ENCODE results near the gene AUH. TPM values are rescaled to one million over a fixed set of nuclear protein-coding genes. Genes with fewer than 3 reads are reported as not detected.

AUH gene
- total RNA-seq, 1 donor from 2014 or later, result 62.6 TPM

- no peak overlapping the region for H3K4me3 Mint-ChIP-seq (ENCODE audit: low read depth)
Measured at GRCh38 chr9:91321691-91322090, 40.0 kb downstream of the AUH start.

GRCh38 chr9:91320299-91320698, 41.4 kb downstream of the AUH start:
- no peaks in the 10 kb centered on the region for H3K27me3 Mint-ChIP-seq (ENCODE audit: low read depth)
- H3K4me3 Mint-ChIP-seq (ENCODE audit: low read depth), result no peak overlapping the region
- no peak overlapping the region for H3K27ac Mint-ChIP-seq
- intact Hi-C loops (cut with micrococcal nuclease), result no loop called here
- no peak for DNase-seq (ENCODE audit: low spot score)
- H3K9me3 Mint-ChIP-seq, result no peaks in the 10 kb centered on the region
- H3K36me3 Mint-ChIP-seq (ENCODE audit: low read depth), result peaks cover 89% of the 10 kb centered on the region
- peaks cover 39% of the 10 kb centered on the region for H3K4me1 Mint-ChIP-seq (ENCODE audit: low read depth)

More at GRCh38 chr9:91321691-91322090, 40.0 kb downstream of the AUH start:
- Mint-ChIP-seq H3K27me3 (ENCODE audit: low read depth) (no peaks in the 10 kb centered on the region), H3K36me3 (ENCODE audit: low read depth) (peaks cover 89% of the 10 kb centered on the region), H3K4me1 (ENCODE audit: low read depth) (peaks cover 34% of the 10 kb centered on the region), H3K9me3 (peaks cover under 1% of the 10 kb centered on the region), H3K27ac (no peak overlapping the region)
- intact Hi-C loops (cut with micrococcal nuclease), result no loop called here
- no peak for DNase-seq (ENCODE audit: low spot score)

GRCh38 chr9:91316093-91316492, 45.6 kb downstream of the AUH start:
- Mint-ChIP-seq H3K27me3 (ENCODE audit: low read depth) (no peaks in the 10 kb centered on the region), H3K9me3 (no peaks in the 10 kb centered on the region), H3K27ac (peak overlapping the region; percentile 4), H3K4me3 (ENCODE audit: low read depth) (no peak overlapping the region), H3K36me3 (ENCODE audit: low read depth) (peaks cover 82% of the 10 kb centered on the region), H3K4me1 (ENCODE audit: low read depth) (peaks cover 35% of the 10 kb centered on the region)
- intact Hi-C loops (cut with micrococcal nuclease), result no loop called here
- no peak for DNase-seq (ENCODE audit: low spot score)

DNA sequence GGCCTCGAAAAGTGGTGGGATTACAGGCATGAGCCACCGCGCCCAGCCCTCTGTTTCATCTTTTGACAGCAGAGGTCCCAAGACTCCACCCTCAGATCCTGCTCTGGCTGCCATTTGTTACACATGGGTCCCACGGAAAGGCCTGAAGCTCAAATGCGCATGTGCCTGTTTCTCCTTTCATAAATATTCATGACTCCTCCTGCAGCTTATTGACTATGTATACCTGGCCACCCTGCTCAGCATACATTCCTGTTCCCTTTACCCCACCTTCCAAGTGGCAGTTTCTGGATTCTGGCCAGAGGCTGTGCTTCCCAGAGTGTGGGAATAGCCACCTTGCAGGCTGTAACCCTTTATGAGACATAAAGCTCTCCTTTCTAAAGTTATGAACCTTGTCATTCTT, 46.5 kb downstream of the AUH start:
- Mint-ChIP-seq H3K9me3 (no peaks in the 10 kb centered on the region), H3K27me3 (ENCODE audit: low read depth) (no peaks in the 10 kb centered on the region), H3K4me1 (ENCODE audit: low read depth) (peaks cover 37% of the 10 kb centered on the region), H3K4me3 (ENCODE audit: low read depth) (no peak overlapping the region), H3K27ac (no peak overlapping the region), H3K36me3 (ENCODE audit: low read depth) (peaks cover 82% of the 10 kb centered on the region)
- intact Hi-C loops (cut with micrococcal nuclease), result no loop called here
- no peak for DNase-seq (ENCODE audit: low spot score)

- Mint-ChIP-seq H3K4me3 (ENCODE audit: low read depth) (no peak overlapping the region), H3K27me3 (ENCODE audit: low read depth) (no peaks in the 10 kb centered on the region)
- intact Hi-C loops (cut with micrococcal nuclease), result no loop called here
Measured at GRCh38 chr9:91312717-91313325, 48.9 kb downstream of the AUH start.

GRCh38 chr9:91310037-91310436, 51.7 kb downstream of the AUH start:
- intact Hi-C loops (cut with micrococcal nuclease), result no loop called here
- peaks cover 50% of the 10 kb centered on the region for H3K4me1 Mint-ChIP-seq (ENCODE audit: low read depth)
- H3K9me3 Mint-ChIP-seq, result no peaks in the 10 kb centered on the region
- H3K27ac Mint-ChIP-seq, result peak overlapping the region; percentile 22
- no peak for DNase-seq (ENCODE audit: low spot score)
- peaks cover 76% of the 10 kb centered on the region for H3K36me3 Mint-ChIP-seq (ENCODE audit: low read depth)
- H3K27me3 Mint-ChIP-seq (ENCODE audit: low read depth), result no peaks in the 10 kb centered on the region
- no peak overlapping the region for H3K4me3 Mint-ChIP-seq (ENCODE audit: low read depth)

More at GRCh38 chr9:91312717-91313325, 48.9 kb downstream of the AUH start:
- Mint-ChIP-seq H3K36me3 (ENCODE audit: low read depth) (peaks cover 76% of the 10 kb centered on the region), H3K27ac (no peak overlapping the region), H3K4me1 (ENCODE audit: low read depth) (peaks cover 34% of the 10 kb centered on the region), H3K9me3 (no peaks in the 10 kb centered on the region)
- no peak for DNase-seq (ENCODE audit: low spot score)

GRCh38 chr9:91308191-91308590, 53.5 kb downstream of the AUH start:
- no peak for DNase-seq (ENCODE audit: low spot score)
- Mint-ChIP-seq H3K4me1 (ENCODE audit: low read depth) (peaks cover 55% of the 10 kb centered on the region), H3K27me3 (ENCODE audit: low read depth) (no peaks in the 10 kb centered on the region), H3K36me3 (ENCODE audit: low read depth) (peaks cover 79% of the 10 kb centered on the region), H3K9me3 (no peaks in the 10 kb centered on the region), H3K4me3 (ENCODE audit: low read depth) (no peak overlapping the region), H3K27ac (peak overlapping the region; percentile 66)
- intact Hi-C loops (cut with micrococcal nuclease), result no loop called here

GRCh38 chr9:91307279-91307678, 54.4 kb downstream of the AUH start:
- intact Hi-C loops (cut with micrococcal nuclease), result loop anchor here (2.0 kb wide), 1 partner anchor 34 kb away; no protein-coding TSS in a partner anchor
- no peak overlapping the region for H3K4me3 Mint-ChIP-seq (ENCODE audit: low read depth)
- no peak for DNase-seq (ENCODE audit: low spot score)
- no peak overlapping the region for H3K27ac Mint-ChIP-seq
- H3K27me3 Mint-ChIP-seq (ENCODE audit: low read depth), result no peaks in the 10 kb centered on the region
- H3K36me3 Mint-ChIP-seq (ENCODE audit: low read depth), result peaks cover 75% of the 10 kb centered on the region
- peaks cover 52% of the 10 kb centered on the region for H3K4me1 Mint-ChIP-seq (ENCODE audit: low read depth)
- H3K9me3 Mint-ChIP-seq, result no peaks in the 10 kb centered on the region

- Mint-ChIP-seq H3K36me3 (ENCODE audit: low read depth) (peaks cover 71% of the 10 kb centered on the region), H3K27me3 (ENCODE audit: low read depth) (no peaks in the 10 kb centered on the region), H3K27ac (peak overlapping the region; percentile 78), H3K9me3 (no peaks in the 10 kb centered on the region), H3K4me3 (ENCODE audit: low read depth) (no peak overlapping the region), H3K4me1 (ENCODE audit: low read depth) (peaks cover 52% of the 10 kb centered on the region)
- intact Hi-C loops (cut with micrococcal nuclease), result loop anchor here (2.0 kb wide), 1 partner anchor 35 kb away; no protein-coding TSS in a partner anchor
- no peak for DNase-seq (ENCODE audit: low spot score)
Measured at GRCh38 chr9:91306296-91306630, 55.5 kb downstream of the AUH start.

- DNase-seq (ENCODE audit: low spot score), result no peak
- H3K9me3 Mint-ChIP-seq, result no peaks in the 10 kb centered on the region
- H3K36me3 Mint-ChIP-seq (ENCODE audit: low read depth), result peaks cover 65% of the 10 kb centered on the region
- intact Hi-C loops (cut with micrococcal nuclease), result loop anchor here (2.0 kb wide), 1 partner anchor 35 kb away; no protein-coding TSS in a partner anchor
- peak overlapping the region; percentile 78 for H3K27ac Mint-ChIP-seq
- no peaks in the 10 kb centered on the region for H3K27me3 Mint-ChIP-seq (ENCODE audit: low read depth)
- peaks cover 52% of the 10 kb centered on the region for H3K4me1 Mint-ChIP-seq (ENCODE audit: low read depth)
- H3K4me3 Mint-ChIP-seq (ENCODE audit: low read depth), result no peak overlapping the region
Measured at GRCh38 chr9:91305596-91306295, 56.0 kb downstream of the AUH start.

DNA sequence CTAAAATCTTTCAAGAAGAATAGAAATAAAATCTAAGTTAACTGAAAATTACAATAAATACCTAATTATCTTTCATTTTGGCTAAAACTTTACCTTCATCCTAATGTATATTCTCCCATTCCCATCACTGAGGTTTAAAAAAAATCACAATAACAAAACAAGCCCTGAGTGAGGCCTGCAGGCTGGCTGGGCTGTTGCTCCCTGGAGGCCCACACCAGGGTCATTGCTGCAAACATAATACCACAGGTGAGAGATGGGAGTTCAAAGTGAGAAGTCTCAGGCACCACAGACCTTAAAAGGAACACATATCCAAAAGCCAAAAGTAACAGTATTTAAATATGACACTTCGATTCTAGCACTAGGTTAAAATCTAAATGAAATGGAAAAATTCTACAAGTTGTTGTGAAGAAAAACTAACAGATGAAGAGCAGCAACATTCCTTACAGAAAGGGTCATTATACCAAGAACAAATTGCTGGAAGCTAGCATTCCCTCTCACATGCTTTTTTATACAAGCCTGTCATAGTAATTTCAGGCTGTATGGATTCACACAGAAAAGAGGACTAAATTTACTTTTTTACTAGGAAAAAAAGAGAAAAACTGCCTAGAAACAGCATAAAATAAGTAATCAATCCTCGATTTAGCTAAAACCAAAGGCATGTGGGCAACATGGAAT, 57.8 kb downstream of the AUH start:
- Mint-ChIP-seq H3K9me3 (no peaks in the 10 kb centered on the region), H3K36me3 (ENCODE audit: low read depth) (peaks cover 63% of the 10 kb centered on the region)

DNA sequence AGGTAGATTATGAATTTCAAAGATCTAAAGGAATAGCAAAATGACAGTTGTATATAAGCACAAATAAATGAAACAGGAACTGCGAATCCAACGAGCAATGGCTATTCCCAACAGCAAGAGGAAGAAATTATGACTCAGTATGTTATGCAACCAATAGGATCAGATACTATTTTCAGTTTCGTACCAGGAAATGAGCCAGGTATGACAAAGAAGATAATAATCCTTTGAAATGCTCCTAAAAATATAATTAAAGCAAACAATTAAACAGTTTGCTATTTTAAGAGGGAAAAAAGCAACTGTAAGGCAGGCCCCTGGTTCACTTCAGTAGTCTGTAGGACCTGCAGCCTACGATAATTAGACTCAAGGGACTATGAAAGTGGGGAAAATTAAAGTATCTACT, 58.9 kb downstream of the AUH start:
- peaks cover 62% of the 10 kb centered on the region for H3K36me3 Mint-ChIP-seq (ENCODE audit: low read depth)
- no peaks in the 10 kb centered on the region for H3K27me3 Mint-ChIP-seq (ENCODE audit: low read depth)
- H3K9me3 Mint-ChIP-seq, result no peaks in the 10 kb centered on the region
- H3K4me1 Mint-ChIP-seq (ENCODE audit: low read depth), result peaks cover 39% of the 10 kb centered on the region
- no peak for DNase-seq (ENCODE audit: low spot score)
- no peak overlapping the region for H3K4me3 Mint-ChIP-seq (ENCODE audit: low read depth)
- no peak overlapping the region for H3K27ac Mint-ChIP-seq
- intact Hi-C loops (cut with micrococcal nuclease), result no loop called here

More for the DNA sequence above, 57.8 kb downstream of the AUH start:
- H3K27ac Mint-ChIP-seq, result no peak overlapping the region
- H3K4me1 Mint-ChIP-seq (ENCODE audit: low read depth), result peaks cover 44% of the 10 kb centered on the region
- intact Hi-C loops (cut with micrococcal nuclease), result no loop called here
- DNase-seq (ENCODE audit: low spot score), result no peak
- H3K27me3 Mint-ChIP-seq (ENCODE audit: low read depth), result no peaks in the 10 kb centered on the region
- H3K4me3 Mint-ChIP-seq (ENCODE audit: low read depth), result no peak overlapping the region

DNA sequence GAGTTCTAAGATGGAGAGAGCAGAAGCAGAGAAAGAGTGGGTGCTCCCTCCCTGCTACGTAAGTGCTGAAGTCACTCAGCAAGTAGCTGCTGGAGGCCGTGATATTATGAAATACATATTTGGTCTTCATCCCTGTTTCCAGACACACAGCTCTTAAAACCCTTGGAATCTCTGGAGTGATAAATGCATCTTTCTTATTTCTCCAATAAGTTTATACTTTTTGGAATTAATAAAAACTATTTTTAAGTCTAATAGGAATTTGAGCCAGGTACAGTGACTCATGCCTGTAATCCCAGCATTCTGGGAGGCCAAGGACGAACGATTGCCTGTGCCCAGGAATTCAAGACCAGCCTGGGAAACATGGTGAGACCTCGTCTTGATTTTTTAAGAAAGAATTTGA, 60.6 kb downstream of the AUH start:
- no peak overlapping the region for H3K4me3 Mint-ChIP-seq (ENCODE audit: low read depth)
- H3K36me3 Mint-ChIP-seq (ENCODE audit: low read depth), result peaks cover 58% of the 10 kb centered on the region
- DNase-seq (ENCODE audit: low spot score), result no peak
- H3K27me3 Mint-ChIP-seq (ENCODE audit: low read depth), result no peaks in the 10 kb centered on the region
- H3K9me3 Mint-ChIP-seq, result no peaks in the 10 kb centered on the region
- H3K27ac Mint-ChIP-seq, result no peak overlapping the region
- peaks cover 28% of the 10 kb centered on the region for H3K4me1 Mint-ChIP-seq (ENCODE audit: low read depth)
- intact Hi-C loops (cut with micrococcal nuclease), result no loop called here
